Esophagus squamous epithelium (tissue), 4 donors: Measurements from ENCODE around the gene MYPOP.

Source experiments
- POLR2A ChIP-seq, 4 donors: fragments of 450-650 bp; IDR thresholded peaks; one replicate each; pipeline ENCODE4 v1.6.1; 2017; ENCODE audit warnings: antibody characterized with exemption in 4 of 4, mild to moderate bottlenecking in 4 of 4, moderate library complexity in 3 of 4
- TF ChIP-seq, protein P1 (sequence below), 6 experiments: fragments of 450-650 bp in 4 of 6; fragments of 200-600 bp in 2 of 6; sonication (generic) in 2 of 6; IDR thresholded peaks; one replicate each; pipeline ENCODE4 v1.5.1; 2016 to 2019; ENCODE audit warnings: antibody characterized with exemption in 6 of 6, mild to moderate bottlenecking in 4 of 6, moderate library complexity in 4 of 6

- TF ChIP-seq, protein P1, sequence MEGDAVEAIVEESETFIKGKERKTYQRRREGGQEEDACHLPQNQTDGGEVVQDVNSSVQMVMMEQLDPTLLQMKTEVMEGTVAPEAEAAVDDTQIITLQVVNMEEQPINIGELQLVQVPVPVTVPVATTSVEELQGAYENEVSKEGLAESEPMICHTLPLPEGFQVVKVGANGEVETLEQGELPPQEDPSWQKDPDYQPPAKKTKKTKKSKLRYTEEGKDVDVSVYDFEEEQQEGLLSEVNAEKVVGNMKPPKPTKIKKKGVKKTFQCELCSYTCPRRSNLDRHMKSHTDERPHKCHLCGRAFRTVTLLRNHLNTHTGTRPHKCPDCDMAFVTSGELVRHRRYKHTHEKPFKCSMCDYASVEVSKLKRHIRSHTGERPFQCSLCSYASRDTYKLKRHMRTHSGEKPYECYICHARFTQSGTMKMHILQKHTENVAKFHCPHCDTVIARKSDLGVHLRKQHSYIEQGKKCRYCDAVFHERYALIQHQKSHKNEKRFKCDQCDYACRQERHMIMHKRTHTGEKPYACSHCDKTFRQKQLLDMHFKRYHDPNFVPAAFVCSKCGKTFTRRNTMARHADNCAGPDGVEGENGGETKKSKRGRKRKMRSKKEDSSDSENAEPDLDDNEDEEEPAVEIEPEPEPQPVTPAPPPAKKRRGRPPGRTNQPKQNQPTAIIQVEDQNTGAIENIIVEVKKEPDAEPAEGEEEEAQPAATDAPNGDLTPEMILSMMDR (IDR thresholded peaks at IDR 0.05): no peak
- TF ChIP-seq POLR2A (IDR thresholded peaks at IDR 0.05): no peak
Measured at GRCh38 chr19:45864629-45865082, 37.8 kb downstream of the MYPOP start.
